Uterus (tissue), 4 donors: ENCODE data around the gene SDCCAG8. TPM values are rescaled to one million over a fixed set of nuclear protein-coding genes. Genes with fewer than 3 reads are reported as not detected.

ENCODE experiments used
- DNase-seq, 2 donors: peaks; one replicate each; pipeline ENCODE4 v3.0.0-alpha.2; 2019 to 2020
- H3K27ac ChIP-seq, 2 donors: fragments of 200-600 bp; sonication (generic); 1 replicate in 1 of 2; 2 replicates in 1 of 2; pipeline ENCODE4 v1.5.1; 2016 to 2018
- H3K27me3 ChIP-seq, 2 donors: fragments of 200-600 bp; sonication (generic); one replicate each; pipeline ENCODE4 v1.5.1; 2018 to 2019; ENCODE audit warnings: control low read depth in 1 of 2
- H3K36me3 ChIP-seq, 2 donors: fragments of 200-600 bp; sonication (generic); one replicate each; pipeline ENCODE4 v1.5.1; 2019; ENCODE audit warnings: control low read depth in 1 of 2
- H3K4me1 ChIP-seq, 2 donors: fragments of 200-600 bp; sonication (generic); one replicate each; pipeline ENCODE4 v1.5.1; 2018 to 2019; ENCODE audit warnings: control low read depth in 1 of 2
- H3K4me3 ChIP-seq, 2 donors: fragments of 200-600 bp; sonication (generic); 1 replicate in 1 of 2; 2 replicates in 1 of 2; pipeline ENCODE4 v1.5.1; 2018 to 2019; ENCODE audit warnings: mild to moderate bottlenecking in 1 of 2
- H3K9me3 ChIP-seq, 2 donors: fragments of 200-600 bp; sonication (generic); one replicate each; pipeline ENCODE4 v1.5.1; 2019; ENCODE audit warnings: control low read depth in 1 of 2
- POLR2A ChIP-seq, 2 donors: fragments of 450-650 bp; IDR thresholded peaks; one replicate each; pipeline ENCODE4 v1.6.1; 2016; ENCODE audit warnings: antibody characterized with exemption in 2 of 2, mild to moderate bottlenecking in 1 of 2, moderate library complexity in 1 of 2
- intact Hi-C: fragments of 100-400 bp; cut with DNase I; formaldehyde crosslinking; loops from one replicate; pipeline ENCODE4 v1.15.1; 2023; ENCODE audit warnings: low total_unique reads
- total RNA-seq, 4 donors: library from RNA; depleted of rRNA in 3 of 4; stranded (reverse); fragments of >200 nt in 3 of 4; gene quantifications; one replicate each; pipeline versions ENCODE4 v1.1.0 to v1.2.4, GENCODE V29; 2014 to 2023
- TF ChIP-seq, protein P1 (sequence below), 4 experiments: fragments of 200-600 bp in 2 of 4; fragments of 450-650 bp in 2 of 4; sonication (generic) in 2 of 4; IDR thresholded peaks; one replicate each; pipeline ENCODE4 v1.5.1; 2016 to 2019; ENCODE audit warnings: antibody characterized with exemption in 4 of 4, mild to moderate bottlenecking in 2 of 4, moderate library complexity in 1 of 4
- donor health status: DM: yes; HTN: yes; CAD: no.

The SDCCAG8 gene
- total RNA-seq, 4 donors from 2014 or later = 19.2 to 54.8 (median 49.7) TPM

DNA sequence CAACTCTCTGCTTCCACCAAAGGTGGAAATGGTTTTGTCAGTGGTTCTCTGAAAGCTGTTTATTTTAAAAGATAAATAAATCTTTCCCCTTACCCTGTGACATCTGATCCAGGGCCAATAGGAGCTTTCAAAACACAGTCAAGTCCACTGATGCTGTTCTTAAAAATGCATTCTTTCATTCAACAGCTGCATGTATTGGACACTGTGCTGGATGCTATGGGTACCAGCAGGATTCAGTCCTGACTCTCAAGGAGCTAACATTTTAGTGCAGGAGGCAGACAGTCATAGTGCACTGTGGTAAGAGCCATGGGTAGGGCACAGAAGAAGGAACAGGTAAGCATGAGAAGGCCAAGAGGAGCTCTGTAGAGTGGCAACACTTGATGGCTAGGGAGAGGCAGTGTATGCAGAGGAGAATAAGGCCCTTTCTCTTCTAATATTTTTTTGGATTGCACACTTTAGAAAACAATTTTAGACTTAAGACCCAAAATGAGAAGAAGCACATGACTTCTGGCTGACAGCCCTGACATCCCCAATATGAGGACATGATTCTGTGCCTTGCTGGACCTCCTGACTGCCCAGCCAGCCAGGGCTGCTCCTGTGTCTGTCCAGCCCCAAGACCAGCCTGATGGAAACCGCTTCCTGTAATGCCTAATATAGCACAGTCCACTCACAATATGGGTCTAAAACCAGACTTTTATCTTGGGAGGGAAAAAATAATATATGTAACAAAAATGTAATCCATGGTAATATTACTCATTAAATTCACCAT, 207.3 kb downstream of the SDCCAG8 start:
- no peaks in the 10 kb centered on the region for H3K36me3 ChIP-seq
- no peak overlapping the region for H3K4me3 ChIP-seq
- no peaks in the 10 kb centered on the region for H3K27me3 ChIP-seq
- no peaks in the 10 kb centered on the region for H3K4me1 ChIP-seq
- no peak for TF ChIP-seq POLR2A (IDR thresholded peaks at IDR 0.05)
- TF ChIP-seq, protein P1, sequence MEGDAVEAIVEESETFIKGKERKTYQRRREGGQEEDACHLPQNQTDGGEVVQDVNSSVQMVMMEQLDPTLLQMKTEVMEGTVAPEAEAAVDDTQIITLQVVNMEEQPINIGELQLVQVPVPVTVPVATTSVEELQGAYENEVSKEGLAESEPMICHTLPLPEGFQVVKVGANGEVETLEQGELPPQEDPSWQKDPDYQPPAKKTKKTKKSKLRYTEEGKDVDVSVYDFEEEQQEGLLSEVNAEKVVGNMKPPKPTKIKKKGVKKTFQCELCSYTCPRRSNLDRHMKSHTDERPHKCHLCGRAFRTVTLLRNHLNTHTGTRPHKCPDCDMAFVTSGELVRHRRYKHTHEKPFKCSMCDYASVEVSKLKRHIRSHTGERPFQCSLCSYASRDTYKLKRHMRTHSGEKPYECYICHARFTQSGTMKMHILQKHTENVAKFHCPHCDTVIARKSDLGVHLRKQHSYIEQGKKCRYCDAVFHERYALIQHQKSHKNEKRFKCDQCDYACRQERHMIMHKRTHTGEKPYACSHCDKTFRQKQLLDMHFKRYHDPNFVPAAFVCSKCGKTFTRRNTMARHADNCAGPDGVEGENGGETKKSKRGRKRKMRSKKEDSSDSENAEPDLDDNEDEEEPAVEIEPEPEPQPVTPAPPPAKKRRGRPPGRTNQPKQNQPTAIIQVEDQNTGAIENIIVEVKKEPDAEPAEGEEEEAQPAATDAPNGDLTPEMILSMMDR (IDR thresholded peaks at IDR 0.05) = no peak
- H3K9me3 ChIP-seq = no peaks in the 10 kb centered on the region
- intact Hi-C loops = no loop called here
- no peak for DNase-seq
- H3K27ac ChIP-seq = no peak overlapping the region

DNA sequence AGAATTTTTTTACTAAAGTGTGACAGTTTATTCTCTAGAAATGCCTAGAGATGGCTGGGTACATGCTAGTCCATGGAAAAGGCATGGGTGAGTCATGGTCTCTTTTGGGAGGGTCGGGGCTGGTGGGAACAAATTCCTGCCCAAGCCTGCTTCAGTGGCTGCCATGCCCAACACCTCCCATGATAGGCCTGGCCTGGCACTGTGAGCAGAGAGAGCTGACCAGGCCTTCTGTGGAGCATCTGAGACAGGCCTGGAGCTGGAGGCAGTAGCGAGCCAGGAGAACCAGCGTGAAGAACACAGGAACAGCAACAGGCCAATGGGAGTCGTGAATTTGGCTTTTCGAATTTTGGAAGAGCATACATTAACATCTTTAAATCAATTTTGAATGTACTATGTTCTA, 209.2 kb downstream of the SDCCAG8 start:
- no peak for DNase-seq
- H3K27me3 ChIP-seq = no peaks in the 10 kb centered on the region
- no peaks in the 10 kb centered on the region for H3K4me1 ChIP-seq

DNA sequence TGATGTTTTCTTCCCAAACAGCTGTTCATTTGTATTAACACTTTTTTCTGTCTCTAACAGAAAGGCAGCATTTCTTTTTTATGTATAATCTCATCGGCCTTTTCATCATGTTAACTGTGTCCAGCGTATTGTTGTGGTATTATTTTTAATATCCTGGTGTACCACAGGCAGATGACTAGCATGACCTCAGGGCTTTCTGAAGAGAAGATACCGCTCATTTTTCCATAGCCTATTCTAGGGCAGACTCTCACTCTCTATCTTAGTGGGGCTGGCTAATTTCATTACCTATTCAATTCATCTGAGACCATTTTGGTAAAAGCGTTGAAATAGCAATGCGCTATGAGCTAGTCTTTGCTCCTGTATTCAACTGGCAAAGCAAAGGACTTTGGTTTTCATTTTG, 209.9 kb downstream of the SDCCAG8 start:
- no peak overlapping the region for H3K27ac ChIP-seq
- no peaks in the 10 kb centered on the region for H3K36me3 ChIP-seq
- H3K9me3 ChIP-seq = no peaks in the 10 kb centered on the region
- no peak for DNase-seq
- H3K4me1 ChIP-seq = no peaks in the 10 kb centered on the region
- TF ChIP-seq POLR2A (IDR thresholded peaks at IDR 0.05) = no peak
- TF ChIP-seq, protein P1 (IDR thresholded peaks at IDR 0.05) = no peak
- no peak overlapping the region for H3K4me3 ChIP-seq
- intact Hi-C loops = no loop called here
- H3K27me3 ChIP-seq = no peaks in the 10 kb centered on the region

More for the DNA sequence above, 209.2 kb downstream of the SDCCAG8 start:
- no peaks in the 10 kb centered on the region for H3K36me3 ChIP-seq
- intact Hi-C loops = no loop called here
- no peak overlapping the region for H3K4me3 ChIP-seq
- H3K27ac ChIP-seq = no peak overlapping the region
- no peaks in the 10 kb centered on the region for H3K9me3 ChIP-seq
- TF ChIP-seq, protein P1 (IDR thresholded peaks at IDR 0.05) = no peak
- TF ChIP-seq POLR2A (IDR thresholded peaks at IDR 0.05) = no peak

DNA sequence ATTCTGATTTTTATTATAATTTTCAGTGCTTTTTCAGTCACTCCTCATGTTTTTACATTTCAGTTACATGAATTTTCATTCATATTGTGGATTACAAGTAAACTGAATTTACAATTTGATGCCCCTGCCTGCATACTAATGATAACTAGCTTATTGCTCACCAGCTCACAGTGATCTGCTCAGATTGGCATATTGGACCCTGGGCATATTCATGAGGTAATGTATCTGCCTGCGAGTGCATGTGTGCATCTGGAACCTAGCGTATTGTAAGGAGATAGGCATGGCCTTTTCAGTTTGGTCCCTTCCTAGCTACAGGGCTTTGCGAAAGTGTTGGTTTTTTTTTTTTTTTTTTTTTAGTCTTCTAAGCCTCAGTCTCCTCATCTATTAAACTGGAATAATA, 213.7 kb downstream of the SDCCAG8 start:
- no peak for DNase-seq
- intact Hi-C loops = no loop called here
- Histone ChIP-seq H3K27ac (no peak overlapping the region), H3K36me3 (no peaks in the 10 kb centered on the region), H3K4me3 (no peak overlapping the region), H3K4me1 (no peaks in the 10 kb centered on the region), H3K9me3 (no peaks in the 10 kb centered on the region), H3K27me3 (no peaks in the 10 kb centered on the region)
- TF ChIP-seq POLR2A (IDR thresholded peaks at IDR 0.05) = no peak
- TF ChIP-seq, protein P1 (IDR thresholded peaks at IDR 0.05) = no peak

DNA sequence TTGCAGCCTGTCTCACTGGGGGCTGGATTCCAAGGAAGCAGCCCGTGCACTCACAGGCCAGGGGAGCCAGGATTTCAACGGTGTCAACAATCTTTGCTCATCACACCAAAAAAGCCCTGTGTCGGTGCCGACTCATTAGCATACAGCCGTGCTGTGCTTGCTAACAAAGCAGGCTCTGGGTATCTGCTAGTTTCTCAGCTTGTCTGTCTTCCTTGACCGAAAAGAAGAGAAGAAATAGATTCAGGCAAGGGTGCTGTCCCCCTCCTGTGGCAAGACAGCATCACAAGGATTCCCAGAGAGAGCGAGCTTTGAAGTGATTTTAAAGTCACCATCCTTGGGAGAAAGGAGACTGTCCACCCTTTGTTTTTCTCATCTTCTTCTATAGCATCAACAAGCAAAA, 214.7 kb downstream of the SDCCAG8 start:
- Histone ChIP-seq H3K4me1 (no peaks in the 10 kb centered on the region), H3K27me3 (no peaks in the 10 kb centered on the region), H3K9me3 (no peaks in the 10 kb centered on the region), H3K4me3 (no peak overlapping the region), H3K36me3 (no peaks in the 10 kb centered on the region), H3K27ac (no peak overlapping the region)
- no peak for DNase-seq
- intact Hi-C loops = no loop called here
- TF ChIP-seq, protein P1 (IDR thresholded peaks at IDR 0.05) = no peak
- no peak for TF ChIP-seq POLR2A (IDR thresholded peaks at IDR 0.05)
